Measurements from ENCODE around the gene STARD13.

- TF ChIP-seq CTCF (IDR thresholded peaks at IDR 0.05) = no peak
- TF ChIP-seq POLR2A (IDR thresholded peaks at IDR 0.05) = no peak
Observed at GRCh38 chr13:33259296-33259695, 26.3 kb downstream of the STARD13 start.
